Tibial nerve (tissue), 4 donors: Measurements from ENCODE around the gene IQSEC1.

Experiments
- EP300 ChIP-seq, 2 donors: sonication (generic); formaldehyde crosslinking; IDR thresholded peaks; one replicate each; pipeline ENCODE4 v1.6.1; 2017; ENCODE audit warnings: antibody characterized with exemption in 2 of 2, mild to moderate bottlenecking in 1 of 2
- POLR2A ChIP-seq, 2 donors: fragments of 450-650 bp; IDR thresholded peaks; one replicate each; pipeline ENCODE4 v1.6.1; 2017; ENCODE audit warnings: antibody characterized with exemption in 2 of 2, mild to moderate bottlenecking in 2 of 2, moderate library complexity in 2 of 2
- TF ChIP-seq, protein P1 (sequence below), 5 experiments: fragments of 200-600 bp in 3 of 5; fragments of 450-650 bp in 2 of 5; sonication (generic) in 3 of 5; IDR thresholded peaks; one replicate each; pipeline ENCODE4 v1.5.1; 2016 to 2019; ENCODE audit warnings: antibody characterized with exemption in 5 of 5, mild to moderate bottlenecking in 3 of 5, moderate library complexity in 2 of 5

DNA sequence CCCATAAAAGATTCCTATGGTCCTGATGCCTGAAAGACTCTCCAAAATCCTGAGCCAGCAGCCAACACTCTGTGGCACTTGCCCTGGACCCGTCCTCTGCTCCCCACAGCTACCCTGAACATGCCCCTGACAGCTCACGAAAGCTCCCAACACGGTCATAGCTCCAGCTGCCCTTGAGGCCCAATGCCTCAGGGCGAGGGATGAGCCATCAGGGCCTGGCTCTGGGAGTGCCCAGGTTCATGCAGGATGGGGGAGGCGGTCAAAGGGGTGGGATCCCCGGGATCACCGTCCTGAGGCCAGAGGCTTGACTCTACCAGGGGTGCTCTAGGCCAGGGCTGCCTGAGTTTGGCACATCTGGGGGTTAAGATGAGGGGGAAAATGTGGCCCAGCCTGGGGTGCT lies 159.1 kb downstream of the IQSEC1 start:
- TF ChIP-seq, protein P1, sequence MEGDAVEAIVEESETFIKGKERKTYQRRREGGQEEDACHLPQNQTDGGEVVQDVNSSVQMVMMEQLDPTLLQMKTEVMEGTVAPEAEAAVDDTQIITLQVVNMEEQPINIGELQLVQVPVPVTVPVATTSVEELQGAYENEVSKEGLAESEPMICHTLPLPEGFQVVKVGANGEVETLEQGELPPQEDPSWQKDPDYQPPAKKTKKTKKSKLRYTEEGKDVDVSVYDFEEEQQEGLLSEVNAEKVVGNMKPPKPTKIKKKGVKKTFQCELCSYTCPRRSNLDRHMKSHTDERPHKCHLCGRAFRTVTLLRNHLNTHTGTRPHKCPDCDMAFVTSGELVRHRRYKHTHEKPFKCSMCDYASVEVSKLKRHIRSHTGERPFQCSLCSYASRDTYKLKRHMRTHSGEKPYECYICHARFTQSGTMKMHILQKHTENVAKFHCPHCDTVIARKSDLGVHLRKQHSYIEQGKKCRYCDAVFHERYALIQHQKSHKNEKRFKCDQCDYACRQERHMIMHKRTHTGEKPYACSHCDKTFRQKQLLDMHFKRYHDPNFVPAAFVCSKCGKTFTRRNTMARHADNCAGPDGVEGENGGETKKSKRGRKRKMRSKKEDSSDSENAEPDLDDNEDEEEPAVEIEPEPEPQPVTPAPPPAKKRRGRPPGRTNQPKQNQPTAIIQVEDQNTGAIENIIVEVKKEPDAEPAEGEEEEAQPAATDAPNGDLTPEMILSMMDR (IDR thresholded peaks at IDR 0.05): no peak
- TF ChIP-seq POLR2A (IDR thresholded peaks at IDR 0.05) (no peak), EP300 (IDR thresholded peaks at IDR 0.05) (no peak)
